ENCODE results near the gene HJURP.
"Not testable (repeated sequence)": the region's sequence is repeated elsewhere in the genome, so short reads cannot be mapped to it uniquely, and the experiment has no call there.

HJURP gene

GRCh38 chr2:233854241-233854981 lies at the start of gene HJURP:
HJURP (minus strand) TSS chr2:233854535; CDS start chr2:233854500, 35 bp downstream.
- DNase-seq (ENCODE audit: low read depth, low spot score), result peak; percentile 84

- no peak for DNase-seq (ENCODE audit: low read depth, low spot score)
These were observed 47.5 kb upstream of the HJURP start for GRCh38 chr2:233901884-233902283.

GRCh38 chr2:233901367-233901766 lies 47.0 kb upstream of the HJURP start:
- DNase-seq (ENCODE audit: low read depth, low spot score), result no peak

- DNase-seq (ENCODE audit: low read depth, low spot score), result not testable (repeated sequence)
These were observed 41.9 kb upstream of the HJURP start for GRCh38 chr2:233896253-233896652.

- DNase-seq (ENCODE audit: low read depth, low spot score), result no peak
These were observed 38.5 kb upstream of the HJURP start for GRCh38 chr2:233892793-233893192.

- no peak for DNase-seq (ENCODE audit: low read depth, low spot score)
These were observed 28.0 kb upstream of the HJURP start for GRCh38 chr2:233882353-233882752.

GRCh38 chr2:233872125-233872524 lies 17.8 kb upstream of the HJURP start:
- not testable (repeated sequence) for DNase-seq (ENCODE audit: low read depth, low spot score)

- DNase-seq (ENCODE audit: low read depth, low spot score), result no peak
These were observed 17.1 kb upstream of the HJURP start for GRCh38 chr2:233871432-233871831.

- peak; percentile 18 for DNase-seq (ENCODE audit: low read depth, low spot score)
These were observed 13.7 kb upstream of the HJURP start, which contains the start of gene MSL3B for GRCh38 chr2:233867993-233868532. MSL3B (minus strand) TSS chr2:233868386.

- DNase-seq (ENCODE audit: low read depth, low spot score), result no peak
These were observed 12.1 kb upstream of the HJURP start for GRCh38 chr2:233866479-233866878.

GRCh38 chr2:233865838-233866237 lies 11.5 kb upstream of the HJURP start:
- no peak for DNase-seq (ENCODE audit: low read depth, low spot score)

- DNase-seq (ENCODE audit: low read depth, low spot score), result no peak
These were observed 8.0 kb upstream of the HJURP start for GRCh38 chr2:233862261-233862768.

GRCh38 chr2:233858331-233858730 lies 4.0 kb upstream of the HJURP start:
- no peak for DNase-seq (ENCODE audit: low read depth, low spot score)

- DNase-seq (ENCODE audit: low read depth, low spot score), result no peak
These were observed 3.3 kb upstream of the HJURP start for GRCh38 chr2:233857511-233858141.

GRCh38 chr2:233856184-233856583 lies 1.8 kb upstream of the HJURP start:
- no peak for DNase-seq (ENCODE audit: low read depth, low spot score)

- no peak for DNase-seq (ENCODE audit: low read depth, low spot score)
These were observed 1.0 kb upstream of the HJURP start for GRCh38 chr2:233855345-233855744.

GRCh38 chr2:233853883-233854240 lies 473 bp downstream of the HJURP start:
- DNase-seq (ENCODE audit: low read depth, low spot score), result no peak

GRCh38 chr2:233853353-233853752 lies 982 bp downstream of the HJURP start:
- DNase-seq (ENCODE audit: low read depth, low spot score), result no peak

GRCh38 chr2:233852056-233852455 lies 2.3 kb downstream of the HJURP start:
- DNase-seq (ENCODE audit: low read depth, low spot score), result no peak

GRCh38 chr2:233851169-233851568 lies 3.2 kb downstream of the HJURP start:
- DNase-seq (ENCODE audit: low read depth, low spot score), result no peak

- no peak for DNase-seq (ENCODE audit: low read depth, low spot score)
These were observed 3.6 kb downstream of the HJURP start for GRCh38 chr2:233850745-233851144.

- no peak for DNase-seq (ENCODE audit: low read depth, low spot score)
These were observed 4.6 kb downstream of the HJURP start for GRCh38 chr2:233849607-233850271.
